Mucosa of descending colon (tissue), 3 donors: ENCODE data around the gene ZNF423. TPM values are rescaled to one million over a fixed set of nuclear protein-coding genes. Genes with fewer than 3 reads are reported as not detected.

Experiments
- ATAC-seq: fragments of 200-7000 bp; cut with Tn5 transposase; one replicate; pipeline ENCODE4 v1.9.1; 2020; ENCODE audit warnings: mild to moderate bottlenecking, moderate library complexity
- DNase-seq, 3 donors: peaks; one replicate each; pipeline ENCODE4 v3.0.0-alpha.2; 2020
- H3K36me3 ChIP-seq: fragments of 200-600 bp; one replicate; pipeline ENCODE4 v1.8.0; 2021; ENCODE audit warnings: low read depth, mild to moderate bottlenecking
- H3K4me1 ChIP-seq: fragments of 200-600 bp; one replicate; pipeline ENCODE4 v1.8.0; 2021; ENCODE audit warnings: low read depth, mild to moderate bottlenecking
- H3K4me3 ChIP-seq: fragments of 200-600 bp; one replicate; pipeline ENCODE4 v1.8.0; 2021; ENCODE audit warnings: mild to moderate bottlenecking
- H3K9me3 ChIP-seq: fragments of 200-600 bp; one replicate; pipeline ENCODE4 v1.8.0; 2021; ENCODE audit warnings: mild to moderate bottlenecking
- intact Hi-C, 2 donors: fragments of 100-400 bp; cut with DNase I in 1 of 2; cut with micrococcal nuclease in 1 of 2; formaldehyde crosslinking; loops; one replicate each; pipeline versions ENCODE4 v1.11.0 to v1.11.1; 2022; cut with DNase I, micrococcal nuclease
- total RNA-seq, 3 donors: library from RNA; stranded (reverse); fragmentation: NEBNext Ultra II Directional in 2 of 3; extraction: Animal tissue kit (Norgen Biotek cat#: 25700) in 2 of 3; gene quantifications; one replicate each; pipeline versions ENCODE4 v1.2.1 to v1.2.4, GENCODE V29; 2021 to 2023
- TF ChIP-seq, protein P1 (sequence below): fragments of 200-600 bp; IDR thresholded peaks from one replicate; pipeline ENCODE4 v1.8.0; 2022; ENCODE audit warnings: antibody characterized with exemption, mild to moderate bottlenecking
- donor health status: DM: no; HTN: no; CAD: no; lungs with moderate emphysema.
- donor health status: DM: no; HTN: no; CAD: no.
- donor health status: DM: no; HTN: yes; CAD: no.

Gene ZNF423
- total RNA-seq, 3 donors from 2014 or later = 6.7 to 11.6 (median 11.0) TPM

DNA sequence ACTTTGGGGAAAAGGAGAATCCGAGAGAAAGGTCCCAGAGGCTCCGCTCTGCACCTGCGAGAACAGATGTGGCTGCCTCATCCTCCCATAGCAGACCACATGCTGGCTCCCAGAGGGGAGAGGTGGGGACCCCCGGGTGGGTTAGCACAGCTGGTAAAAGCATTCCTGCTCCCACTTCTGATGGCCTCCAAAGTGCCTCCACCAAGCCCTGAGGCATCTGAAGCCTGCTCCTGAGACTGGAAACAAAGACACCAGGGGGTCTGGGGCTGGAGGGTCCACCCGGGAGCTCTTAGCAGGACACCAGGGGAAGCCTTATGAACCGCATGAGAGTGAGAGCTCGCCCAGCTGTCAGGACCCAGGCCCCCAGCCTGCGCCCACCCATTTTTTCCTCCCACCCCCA, 46.4 kb downstream of the ZNF423 start:
- ATAC-seq = no peak
- Histone ChIP-seq H3K4me1 (no peaks in the 10 kb centered on the region), H3K4me3 (no peak overlapping the region), H3K9me3 (no peaks in the 10 kb centered on the region), H3K36me3 (no peaks in the 10 kb centered on the region)
- intact Hi-C loops = no loop called here
- no peak for DNase-seq
- TF ChIP-seq, protein P1, sequence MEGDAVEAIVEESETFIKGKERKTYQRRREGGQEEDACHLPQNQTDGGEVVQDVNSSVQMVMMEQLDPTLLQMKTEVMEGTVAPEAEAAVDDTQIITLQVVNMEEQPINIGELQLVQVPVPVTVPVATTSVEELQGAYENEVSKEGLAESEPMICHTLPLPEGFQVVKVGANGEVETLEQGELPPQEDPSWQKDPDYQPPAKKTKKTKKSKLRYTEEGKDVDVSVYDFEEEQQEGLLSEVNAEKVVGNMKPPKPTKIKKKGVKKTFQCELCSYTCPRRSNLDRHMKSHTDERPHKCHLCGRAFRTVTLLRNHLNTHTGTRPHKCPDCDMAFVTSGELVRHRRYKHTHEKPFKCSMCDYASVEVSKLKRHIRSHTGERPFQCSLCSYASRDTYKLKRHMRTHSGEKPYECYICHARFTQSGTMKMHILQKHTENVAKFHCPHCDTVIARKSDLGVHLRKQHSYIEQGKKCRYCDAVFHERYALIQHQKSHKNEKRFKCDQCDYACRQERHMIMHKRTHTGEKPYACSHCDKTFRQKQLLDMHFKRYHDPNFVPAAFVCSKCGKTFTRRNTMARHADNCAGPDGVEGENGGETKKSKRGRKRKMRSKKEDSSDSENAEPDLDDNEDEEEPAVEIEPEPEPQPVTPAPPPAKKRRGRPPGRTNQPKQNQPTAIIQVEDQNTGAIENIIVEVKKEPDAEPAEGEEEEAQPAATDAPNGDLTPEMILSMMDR = no peak

DNA sequence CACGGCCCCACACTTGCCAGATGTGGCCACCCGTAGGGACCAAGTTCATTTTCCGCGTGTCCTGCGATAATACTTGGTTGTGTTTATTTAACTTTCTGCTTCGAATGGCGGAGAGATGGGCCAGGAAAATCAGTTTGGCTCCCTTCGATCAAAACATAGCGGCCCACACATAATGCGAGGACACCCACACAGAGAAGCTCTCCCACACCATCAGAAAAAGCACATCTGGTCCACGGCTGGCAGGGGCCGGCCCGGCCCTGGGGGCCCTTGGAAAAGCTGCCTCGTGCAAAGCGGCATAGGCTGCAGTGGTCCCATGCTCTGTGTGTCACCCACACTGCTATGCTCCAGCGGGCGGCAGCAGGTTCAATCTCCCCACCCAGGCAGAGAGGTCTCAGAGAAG, 46.9 kb downstream of the ZNF423 start:
- no peaks in the 10 kb centered on the region for H3K36me3 ChIP-seq
- H3K4me1 ChIP-seq = no peaks in the 10 kb centered on the region
- peak; percentile 9 for ATAC-seq
- intact Hi-C loops = no loop called here
- TF ChIP-seq, protein P1 = no peak
- no peak overlapping the region for H3K4me3 ChIP-seq
- no peak for DNase-seq
- H3K9me3 ChIP-seq = no peaks in the 10 kb centered on the region

DNA sequence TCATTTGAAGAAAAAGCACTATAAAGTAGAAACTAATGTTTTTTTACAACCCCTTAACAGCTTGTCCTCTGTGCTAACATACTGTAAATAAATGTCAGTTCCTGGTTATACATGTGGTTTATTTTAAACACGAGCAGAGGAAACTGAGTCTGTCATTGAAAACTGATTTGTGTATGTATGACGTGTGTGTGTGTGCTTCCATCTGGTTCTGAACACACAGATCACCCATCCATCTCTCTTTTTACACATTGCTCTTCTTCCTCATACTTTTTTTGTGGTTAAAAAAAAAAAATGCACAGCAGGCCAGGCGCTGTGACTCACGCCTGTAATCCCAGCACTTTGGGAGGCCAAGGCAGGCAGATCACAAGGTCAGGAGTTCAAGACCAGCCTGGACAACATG, 49.5 kb downstream of the ZNF423 start:
- H3K36me3 ChIP-seq = no peaks in the 10 kb centered on the region
- no peak overlapping the region for H3K4me3 ChIP-seq
- intact Hi-C loops = no loop called here
- no peaks in the 10 kb centered on the region for H3K9me3 ChIP-seq
- ATAC-seq = peak; percentile 10
- TF ChIP-seq, protein P1 = no peak
- H3K4me1 ChIP-seq = no peaks in the 10 kb centered on the region
- no peak for DNase-seq

DNA sequence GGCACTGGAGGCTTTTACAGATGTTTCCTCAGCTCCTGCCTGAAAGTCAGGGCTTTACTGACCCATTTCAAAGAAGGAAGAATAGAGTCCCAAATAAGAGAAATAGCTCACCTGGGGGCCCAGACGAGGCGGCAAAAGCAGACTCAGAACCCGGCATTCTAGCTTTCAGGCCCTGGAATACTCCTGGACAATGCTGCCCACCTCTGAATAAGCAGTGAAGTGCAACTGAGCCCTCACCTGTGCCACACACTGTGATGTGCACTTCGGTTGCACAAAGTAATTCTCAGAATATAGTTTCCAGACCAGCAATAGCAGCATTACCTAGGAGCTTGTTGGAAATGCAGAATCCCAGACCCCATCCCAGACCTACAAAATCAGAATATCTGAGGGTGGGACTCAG, 54.6 kb downstream of the ZNF423 start:
- intact Hi-C loops = no loop called here
- TF ChIP-seq, protein P1 = no peak
- ATAC-seq = no peak
- H3K36me3 ChIP-seq = no peaks in the 10 kb centered on the region
- no peak for DNase-seq
- H3K4me1 ChIP-seq = no peaks in the 10 kb centered on the region
- no peaks in the 10 kb centered on the region for H3K9me3 ChIP-seq
- H3K4me3 ChIP-seq = no peak overlapping the region

DNA sequence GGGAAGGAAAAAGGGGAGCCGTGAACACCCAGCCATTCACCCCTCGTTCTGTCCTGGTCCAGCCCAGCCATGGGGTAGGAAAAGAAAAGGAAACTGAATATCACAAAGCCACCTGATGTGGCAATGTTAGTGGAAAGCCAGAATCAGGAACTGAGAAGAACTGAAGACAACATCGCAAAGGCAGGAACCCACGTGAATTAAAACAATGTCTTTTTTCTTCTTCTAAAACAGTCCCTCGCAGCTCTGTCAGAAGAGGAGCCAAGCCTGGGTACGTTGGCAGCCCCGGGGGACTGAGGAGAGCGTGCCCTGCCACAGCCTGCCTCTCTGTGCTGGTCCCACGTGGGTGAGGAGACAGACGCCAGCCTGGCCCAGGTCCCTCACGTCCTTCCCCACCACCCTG, 55.0 kb downstream of the ZNF423 start:
- Histone ChIP-seq H3K9me3 (no peaks in the 10 kb centered on the region), H3K4me3 (no peak overlapping the region), H3K36me3 (no peaks in the 10 kb centered on the region), H3K4me1 (no peaks in the 10 kb centered on the region)
- intact Hi-C loops = no loop called here
- no peak for ATAC-seq
- TF ChIP-seq, protein P1 = no peak
- no peak for DNase-seq

DNA sequence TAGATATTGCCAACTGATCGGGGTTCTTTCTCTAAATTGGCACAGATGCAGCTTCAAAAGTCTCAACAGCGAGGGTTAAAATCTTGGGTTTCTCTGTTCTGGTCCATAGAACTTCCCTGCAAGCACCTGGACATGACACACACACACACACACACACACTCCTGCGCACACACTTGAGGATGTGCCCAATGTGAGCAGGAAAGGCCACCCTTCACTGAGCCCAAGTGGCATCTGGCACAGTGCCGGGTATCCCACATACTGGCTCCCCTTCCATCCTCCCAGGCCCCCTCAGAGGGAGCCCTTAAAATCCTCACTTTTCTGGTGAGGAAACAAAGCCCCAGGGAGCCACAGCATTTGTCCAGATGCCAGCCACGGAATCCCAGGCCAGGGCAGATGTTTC, 55.5 kb downstream of the ZNF423 start:
- Histone ChIP-seq H3K36me3 (no peaks in the 10 kb centered on the region), H3K9me3 (no peaks in the 10 kb centered on the region), H3K4me1 (no peaks in the 10 kb centered on the region), H3K4me3 (no peak overlapping the region)
- DNase-seq (no peak), ATAC-seq (no peak)
- intact Hi-C loops = no loop called here
- TF ChIP-seq, protein P1 = no peak
